A204.1 (cell line): ENCODE results near the gene ACOX1.

Experiments
- FAIRE-seq: peaks from 2 replicates; lab custom pipeline; 2012; peaks lifted over from hg19 to GRCh38; lab: Jason Lieb, UNC

ACOX1 gene

DNA sequence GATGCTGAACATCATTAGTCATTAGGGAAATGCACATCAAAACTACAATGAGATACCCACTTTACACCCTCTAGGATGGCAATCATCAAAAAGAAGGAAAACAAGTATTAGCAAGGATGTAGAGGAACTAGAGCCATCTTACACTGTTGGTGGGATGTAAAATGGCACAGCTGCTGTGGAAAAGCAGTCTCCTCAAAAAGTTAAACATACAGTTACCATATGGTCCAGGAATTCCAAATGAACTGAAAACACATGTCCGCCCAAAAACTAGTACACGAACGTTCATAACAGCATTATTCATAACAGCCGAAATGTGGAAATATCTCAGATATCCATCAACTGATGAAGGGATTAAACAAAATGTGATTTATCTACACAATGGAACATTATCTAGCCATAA is 45.2 kb downstream of the ACOX1 start:
- no peak for FAIRE-seq

DNA sequence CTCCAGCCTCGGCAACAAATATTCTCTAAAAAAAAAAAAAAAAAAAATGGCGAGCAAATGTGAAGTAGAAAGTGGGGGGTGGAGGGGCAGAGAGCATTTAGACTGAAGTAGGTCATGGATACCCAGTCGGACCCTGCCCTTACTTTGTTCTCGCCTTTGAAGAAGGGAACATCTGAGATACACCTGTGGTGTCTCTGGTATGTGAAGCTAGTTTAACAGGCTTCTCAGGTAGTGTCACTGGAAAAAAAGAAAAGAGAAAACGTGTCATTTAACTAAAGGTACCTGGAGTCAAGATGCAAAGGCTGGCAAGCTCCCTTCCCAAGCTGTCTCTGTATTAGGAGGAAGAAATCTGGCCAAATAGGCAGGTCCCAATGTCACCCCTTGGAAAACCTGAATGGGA is 46.1 kb downstream of the ACOX1 start:
- FAIRE-seq = no peak

DNA sequence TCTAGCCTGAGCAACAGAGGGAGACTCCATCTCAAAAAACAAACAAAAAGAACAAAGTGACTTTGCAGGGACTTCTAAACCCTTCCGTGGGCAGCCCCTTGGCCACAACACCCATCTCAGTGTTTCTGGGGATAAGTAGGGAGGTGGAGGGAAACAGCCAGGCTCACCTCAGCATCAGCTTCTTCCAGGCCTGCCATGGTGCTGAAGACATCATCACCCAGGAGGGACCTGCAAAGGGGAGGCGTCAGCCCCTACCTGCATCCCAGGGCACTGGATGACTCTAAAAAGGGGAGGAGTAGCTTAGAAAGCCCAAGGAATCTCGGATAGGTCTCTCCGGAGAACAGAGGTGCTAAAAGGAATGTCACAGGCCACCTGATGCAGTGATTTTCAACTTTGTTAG is 47.9 kb downstream of the ACOX1 start:
- FAIRE-seq = no peak

DNA sequence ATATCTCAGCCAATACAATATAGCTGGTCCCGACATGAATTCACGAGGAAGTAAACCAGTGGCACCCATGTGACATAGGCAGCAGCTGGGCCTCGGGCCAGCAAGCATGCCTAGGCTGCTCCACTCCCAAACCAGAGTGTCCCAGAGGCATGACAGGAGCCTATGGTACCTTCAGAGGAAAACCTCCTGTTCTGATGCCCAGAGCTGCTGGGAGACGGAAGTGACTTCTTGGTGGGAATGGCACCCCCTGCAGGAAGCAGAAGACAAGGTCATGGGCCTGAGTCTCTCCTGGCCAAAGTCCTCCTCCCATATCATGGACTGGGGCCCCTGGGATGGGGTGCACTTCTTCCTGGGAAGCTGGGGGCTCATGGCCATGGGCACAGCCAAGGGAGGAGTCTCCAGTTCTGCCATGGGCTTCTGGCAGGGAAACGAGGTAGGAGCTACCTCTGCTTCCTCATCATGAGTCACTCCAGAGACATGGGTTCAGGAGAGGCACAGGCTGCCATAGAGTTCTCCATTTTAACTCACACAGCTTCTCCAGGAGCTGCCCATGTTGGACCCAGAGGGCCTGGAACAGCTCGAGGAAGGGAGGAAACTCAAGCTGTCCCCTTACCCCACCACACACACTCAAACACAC is 51.6 kb downstream of the ACOX1 start:
- FAIRE-seq = no peak

DNA sequence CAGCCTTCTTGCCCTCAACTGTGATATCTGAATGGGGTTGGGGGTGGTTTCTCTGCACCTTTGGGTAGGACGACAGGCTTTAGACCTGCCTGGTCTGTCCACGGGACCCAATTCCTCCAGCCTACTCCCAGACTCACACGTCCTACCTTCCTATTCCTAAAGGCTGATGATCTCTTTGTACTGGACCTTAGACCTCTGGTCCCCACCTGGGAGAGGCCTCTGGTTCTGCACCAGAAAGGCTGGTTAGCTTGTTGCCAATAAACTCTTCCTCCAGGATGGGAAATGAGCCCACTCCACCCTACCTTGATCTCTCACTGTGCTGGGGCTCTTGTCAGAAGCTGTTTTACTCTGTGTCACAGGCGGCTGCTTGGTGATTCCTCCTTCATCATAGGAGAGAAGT is 52.5 kb downstream of the ACOX1 start:
- no peak for FAIRE-seq

DNA sequence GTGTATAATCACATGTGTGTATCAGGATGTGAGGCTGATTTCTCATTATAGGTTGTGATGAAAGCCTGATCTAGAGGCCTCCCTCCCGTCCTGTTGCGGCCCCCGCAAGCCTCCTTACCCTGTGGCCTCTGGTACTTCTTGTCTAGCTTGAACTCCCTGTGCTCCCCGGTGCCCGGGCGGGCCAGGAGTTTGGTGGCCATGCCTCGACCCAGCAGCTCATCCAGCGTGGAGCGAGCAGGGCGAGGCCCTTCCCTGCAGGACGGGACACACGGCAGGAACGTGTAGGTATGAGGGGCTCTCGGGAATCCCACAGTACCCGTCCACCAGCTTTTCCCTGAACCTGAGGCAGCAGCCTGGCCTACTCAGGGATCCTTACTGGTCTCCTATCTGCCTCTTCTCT is 53.1 kb downstream of the ACOX1 start:
- FAIRE-seq = no peak

DNA sequence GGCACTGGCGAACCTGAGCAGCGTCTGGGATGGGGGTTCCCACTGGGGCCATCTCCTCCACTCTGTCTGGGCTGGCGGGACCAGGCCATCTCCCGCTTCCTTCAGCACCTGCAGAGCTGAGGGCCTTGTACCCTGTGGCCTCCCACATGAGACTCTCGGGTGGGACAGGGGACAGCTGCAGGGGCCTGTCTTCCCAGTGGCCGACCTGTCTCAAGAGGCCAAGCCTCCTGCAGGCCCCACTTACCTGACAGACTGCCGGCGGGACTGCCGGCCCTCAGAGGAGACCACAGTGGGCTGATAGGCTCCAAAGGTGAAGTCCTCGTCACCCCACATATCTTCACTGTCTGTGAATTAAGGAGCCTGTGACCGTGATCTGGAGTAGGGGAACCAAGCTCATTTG is 53.9 kb downstream of the ACOX1 start:
- FAIRE-seq = no peak

DNA sequence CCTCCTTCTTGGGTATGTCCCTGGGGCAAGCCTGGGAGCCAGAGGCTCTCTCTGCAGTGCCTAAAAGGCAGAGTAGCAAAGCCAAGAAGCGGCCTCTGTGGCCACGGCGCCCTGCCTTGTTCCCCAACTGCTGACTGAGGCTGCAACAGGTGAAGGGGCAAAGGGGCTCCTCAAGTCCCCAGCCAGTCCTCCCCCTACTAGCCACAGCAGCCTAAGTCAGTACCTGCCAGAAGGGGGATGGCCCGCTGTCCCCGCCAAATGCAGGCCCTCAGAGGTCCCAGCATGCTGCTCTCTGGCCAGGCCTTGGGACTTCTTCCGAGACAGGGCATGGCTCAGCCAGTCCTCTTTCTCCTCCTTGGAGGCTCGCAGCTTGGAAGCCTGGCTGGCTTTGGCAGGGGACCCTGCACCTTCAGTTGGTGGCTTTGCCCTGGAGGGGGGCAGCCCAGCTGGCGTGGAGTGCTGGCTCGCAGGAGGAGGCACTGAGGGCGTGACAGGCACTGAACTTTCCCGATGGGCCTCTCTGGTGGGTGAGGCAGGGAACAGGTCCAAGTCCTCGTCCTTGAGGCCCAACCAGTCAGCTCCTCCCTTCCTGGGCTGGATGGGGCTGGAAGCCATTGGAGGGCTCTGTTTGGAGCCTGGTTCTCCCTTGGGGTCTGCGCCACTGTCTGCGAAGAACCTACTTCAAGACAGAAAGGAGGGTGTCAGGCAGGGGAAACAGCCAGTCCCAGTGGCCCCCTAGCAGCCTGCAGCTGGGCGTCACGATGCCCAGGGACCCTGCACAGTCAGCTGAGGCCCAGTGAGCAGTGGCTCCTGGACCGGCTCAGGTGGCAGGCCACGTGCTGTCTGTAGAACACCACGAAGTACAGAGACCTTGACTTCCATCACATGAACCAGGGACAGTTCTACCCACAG is 55.7 kb downstream of the ACOX1 start:
- no peak for FAIRE-seq

DNA sequence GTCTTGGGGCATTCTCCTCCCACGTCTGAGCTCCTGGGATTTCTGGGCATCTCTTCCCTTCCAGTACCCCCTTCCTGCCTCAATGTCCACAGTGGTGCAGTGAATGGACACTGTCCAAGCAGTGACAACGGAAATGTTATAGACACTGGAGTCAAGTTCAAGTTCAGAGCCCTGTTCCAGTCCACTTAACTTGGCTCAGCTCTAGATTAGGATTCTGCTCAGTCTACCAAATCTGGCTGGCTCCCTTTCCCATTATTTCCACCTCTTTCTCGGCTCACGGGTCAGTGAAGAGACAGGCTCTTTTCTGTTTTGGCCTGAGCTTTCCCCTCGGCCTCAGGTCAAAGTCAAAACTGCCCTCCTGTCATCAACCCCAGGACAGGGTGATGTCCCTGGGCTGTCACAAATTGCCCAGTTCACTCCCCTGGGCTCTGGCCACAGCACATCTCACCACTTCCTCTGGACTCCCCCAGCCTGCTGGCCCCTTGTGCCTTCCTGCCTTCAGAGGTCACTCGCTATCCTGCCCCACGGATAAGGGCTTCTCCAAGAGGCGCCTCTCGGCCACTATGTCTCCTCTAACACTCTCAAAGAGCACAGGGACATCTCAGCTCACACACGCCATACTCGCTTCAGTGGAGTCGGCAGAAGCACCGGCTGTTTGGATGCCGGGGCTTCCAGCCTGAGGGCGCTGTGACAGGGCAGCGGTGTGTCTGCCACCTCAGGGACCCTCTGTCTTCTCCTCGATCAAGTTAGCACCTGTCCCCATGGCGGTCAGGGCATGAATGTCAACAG is 56.6 kb downstream of the ACOX1 start:
- no peak for FAIRE-seq

DNA sequence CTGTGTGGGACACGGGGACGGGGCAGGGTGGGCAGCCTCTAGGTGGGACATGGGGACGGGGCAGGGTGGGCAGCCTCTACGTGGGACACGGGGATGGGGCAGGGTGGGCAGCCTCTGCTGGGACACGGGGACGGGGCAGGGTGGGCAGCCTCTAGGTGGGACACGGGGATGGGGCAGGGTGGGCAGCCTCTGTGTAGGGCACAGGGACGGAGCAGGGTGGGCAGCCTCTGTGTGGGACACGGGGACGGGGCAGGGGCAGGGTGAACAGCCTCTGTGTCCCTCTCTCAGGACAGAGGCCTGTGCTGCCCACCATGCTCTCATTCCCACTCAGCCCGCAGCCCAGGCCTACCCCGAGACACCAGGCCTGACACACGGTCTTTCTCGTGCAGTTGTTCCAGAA is 57.4 kb downstream of the ACOX1 start:
- FAIRE-seq = no peak

DNA sequence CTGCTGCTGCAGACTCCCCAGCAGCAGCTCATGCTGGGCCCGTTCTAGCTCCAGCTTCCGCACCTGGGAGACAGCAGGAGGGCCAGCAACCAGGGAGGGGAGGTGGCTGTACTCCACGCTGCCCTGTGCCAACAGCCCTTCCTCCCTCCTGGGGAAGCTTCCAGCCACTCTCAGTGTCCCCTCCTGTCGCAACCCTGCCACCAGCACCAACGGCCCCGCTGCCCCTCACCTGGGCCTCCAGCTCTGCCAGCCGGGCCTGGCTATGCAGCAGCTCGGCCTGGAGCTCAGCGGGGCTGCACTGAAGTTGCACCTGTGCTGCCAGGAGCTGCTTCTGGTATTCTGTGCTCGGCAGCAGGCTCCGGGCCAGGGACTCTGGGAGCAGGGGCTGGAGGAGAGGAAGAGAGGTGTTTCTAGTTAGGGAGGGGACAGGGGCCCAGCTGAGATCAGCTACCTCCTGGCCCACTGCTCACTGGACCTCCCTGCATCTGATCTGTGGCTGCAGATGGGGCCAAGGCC is 58.9 kb downstream of the ACOX1 start:
- FAIRE-seq = no peak

DNA sequence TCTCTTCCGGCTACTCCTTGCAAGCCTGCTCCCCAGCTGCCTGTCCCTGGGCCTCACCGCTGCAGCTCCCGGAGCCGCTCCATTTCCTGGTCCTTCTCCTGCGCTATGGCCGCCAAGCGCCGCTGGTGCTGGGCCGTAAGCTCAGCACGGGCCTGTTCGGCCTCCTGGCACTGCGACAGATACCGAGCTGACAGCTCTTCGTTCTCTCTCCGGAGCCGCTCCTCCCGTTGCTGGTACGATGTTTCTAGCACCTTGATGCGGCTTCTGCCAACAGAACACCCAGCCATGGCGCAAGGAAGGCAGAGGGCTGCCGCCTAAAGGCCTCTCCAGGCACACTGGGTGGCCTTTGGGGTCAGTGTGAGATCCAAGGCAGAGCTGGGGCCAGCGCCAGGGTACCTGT is 59.4 kb downstream of the ACOX1 start:
- no peak for FAIRE-seq

DNA sequence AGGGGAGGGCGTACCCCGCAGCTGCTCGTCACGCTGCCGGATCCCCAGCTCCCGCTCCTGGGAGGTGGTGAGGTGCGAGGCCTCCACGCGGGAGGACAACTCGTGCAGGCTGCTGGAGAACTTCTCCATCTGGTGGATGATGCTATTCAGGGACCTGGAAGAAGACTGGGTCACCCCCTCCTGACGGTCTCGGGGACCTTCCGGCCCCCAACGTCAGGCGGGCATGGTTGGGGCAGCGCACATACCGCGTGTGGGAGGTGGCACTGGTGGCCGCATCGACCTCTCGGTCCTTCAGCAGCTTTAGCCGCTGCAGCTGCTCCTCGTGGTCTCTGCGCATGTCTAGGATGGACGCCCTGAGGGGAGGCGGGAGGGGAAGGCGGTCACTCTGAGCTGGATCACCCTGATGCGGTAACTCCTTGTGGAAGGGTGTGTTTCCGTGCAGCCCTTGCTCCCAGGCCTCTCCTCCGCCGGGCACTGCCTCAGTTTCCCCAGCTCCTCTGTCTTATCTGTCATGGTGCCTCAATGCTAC is 61.0 kb downstream of the ACOX1 start:
- FAIRE-seq = no peak

DNA sequence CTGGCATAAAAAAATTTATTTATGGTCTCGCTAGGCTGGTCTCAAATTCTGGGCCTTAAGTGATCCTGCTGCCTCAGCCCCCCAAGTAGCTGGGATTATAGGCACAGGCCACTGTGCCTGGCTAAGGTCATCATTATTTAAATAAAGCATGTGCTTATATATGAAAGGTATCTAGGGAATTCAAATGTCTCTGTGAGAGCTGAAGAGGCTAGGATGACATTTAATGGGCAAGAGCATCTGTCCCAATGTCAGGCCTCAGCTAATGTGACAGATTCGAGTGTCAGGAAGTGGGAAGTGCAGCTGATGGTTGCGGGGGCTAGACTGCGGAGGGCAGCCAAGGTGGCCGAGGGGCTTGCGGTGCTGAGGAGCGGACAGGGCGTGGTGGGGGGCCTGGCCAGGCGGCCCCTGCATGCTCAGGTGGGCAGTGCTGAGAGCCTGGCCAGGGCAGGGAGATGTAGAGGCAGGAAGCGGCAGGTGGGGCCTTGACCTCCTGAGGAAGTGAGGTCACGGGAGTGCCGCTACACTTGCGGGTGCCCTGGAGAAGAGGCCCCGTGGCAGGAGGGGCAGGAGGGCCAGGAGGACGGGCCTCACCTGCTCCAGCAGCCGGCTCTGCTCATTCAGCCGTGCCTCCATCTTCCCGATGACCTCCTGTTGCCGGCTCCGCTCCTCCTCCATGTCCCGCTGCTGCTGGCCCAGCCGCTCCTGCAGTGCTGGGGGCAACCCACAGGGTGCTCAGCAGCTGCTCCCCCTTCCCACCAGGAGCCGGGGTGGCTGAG is 61.6 kb downstream of the ACOX1 start:
- no peak for FAIRE-seq

DNA sequence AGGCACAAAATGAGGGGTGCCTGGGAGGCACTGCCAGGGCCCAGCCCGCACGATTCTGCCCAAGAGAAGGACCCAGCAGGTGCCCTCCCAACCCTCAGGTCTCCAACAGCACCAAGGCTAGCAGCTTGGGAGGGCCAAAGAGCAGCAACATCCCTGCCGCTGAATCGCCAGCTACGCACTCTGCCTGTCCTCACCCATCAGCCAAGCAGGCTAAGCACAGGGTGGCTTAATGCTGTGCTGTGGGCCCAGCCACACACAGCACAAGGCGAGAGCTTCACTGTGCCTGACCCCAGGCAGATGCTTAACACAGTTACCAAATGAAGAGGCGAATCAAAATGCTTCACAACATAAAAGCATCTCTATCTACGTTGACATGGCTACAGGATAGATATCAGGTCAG is 63.7 kb downstream of the ACOX1 start:
- no peak for FAIRE-seq

DNA sequence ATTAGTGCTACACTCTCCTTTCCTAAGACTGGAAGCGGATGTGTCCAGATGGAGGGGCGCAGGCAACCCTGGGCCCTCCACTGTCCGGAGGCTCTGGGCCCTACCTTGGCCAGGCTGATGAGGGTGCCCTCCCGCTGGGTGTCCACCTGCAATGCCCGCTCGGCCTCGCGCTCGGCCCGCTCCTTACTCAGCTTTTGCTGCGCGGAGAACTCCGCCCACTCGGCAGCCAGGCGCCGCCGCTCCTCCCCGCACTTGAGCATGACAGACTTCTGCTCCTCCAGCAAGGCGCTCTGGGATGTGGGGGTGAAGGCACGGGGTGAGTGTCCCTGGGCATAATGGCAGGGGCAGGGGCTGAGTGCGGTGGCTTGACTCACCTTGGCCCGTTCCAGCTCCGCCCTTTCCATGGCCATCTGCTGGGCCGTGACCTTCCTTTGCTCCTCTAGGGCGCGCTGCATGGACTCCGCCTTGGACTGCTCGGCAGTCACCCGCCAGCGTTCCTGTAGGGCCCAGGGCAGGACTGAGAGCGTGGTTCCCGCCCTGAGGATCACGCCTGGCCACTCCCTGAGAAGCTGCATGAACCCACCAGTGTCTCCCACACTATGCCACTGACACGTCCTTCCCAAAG is 64.2 kb downstream of the ACOX1 start:
- no peak for FAIRE-seq

DNA sequence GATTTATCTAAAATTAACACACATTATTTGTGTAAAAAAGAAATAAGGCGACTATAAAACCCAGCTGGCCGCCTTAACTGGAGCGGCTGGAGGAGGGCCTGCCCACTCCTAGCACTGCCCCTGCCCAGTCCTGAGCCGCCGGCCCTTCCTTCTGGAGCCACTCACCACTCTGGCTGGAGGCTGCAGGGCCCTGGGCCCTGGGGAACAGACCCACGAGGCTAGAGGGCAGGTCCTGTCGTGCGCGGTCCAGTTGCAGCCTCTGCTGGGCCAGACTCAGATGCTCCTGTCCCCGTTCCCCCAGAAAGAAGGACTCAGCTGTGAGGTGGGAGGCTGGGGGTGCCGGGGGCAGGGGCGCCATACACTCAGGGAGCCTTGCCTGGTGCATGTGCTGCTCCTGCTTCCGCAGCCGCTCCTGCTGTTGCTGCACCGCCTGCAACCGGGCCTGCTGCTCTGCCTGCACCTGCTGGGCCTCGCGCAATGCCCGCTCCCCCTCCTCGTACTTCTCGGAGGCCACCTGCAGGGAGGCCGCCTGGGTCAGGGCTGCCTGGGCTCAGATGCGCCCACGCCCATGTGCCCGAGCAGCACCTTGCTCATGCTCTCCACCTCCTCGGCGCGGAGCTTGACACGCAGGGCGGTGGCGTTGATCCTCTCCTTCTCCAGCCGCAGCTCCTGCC is 65.3 kb downstream of the ACOX1 start:
- FAIRE-seq = no peak

DNA sequence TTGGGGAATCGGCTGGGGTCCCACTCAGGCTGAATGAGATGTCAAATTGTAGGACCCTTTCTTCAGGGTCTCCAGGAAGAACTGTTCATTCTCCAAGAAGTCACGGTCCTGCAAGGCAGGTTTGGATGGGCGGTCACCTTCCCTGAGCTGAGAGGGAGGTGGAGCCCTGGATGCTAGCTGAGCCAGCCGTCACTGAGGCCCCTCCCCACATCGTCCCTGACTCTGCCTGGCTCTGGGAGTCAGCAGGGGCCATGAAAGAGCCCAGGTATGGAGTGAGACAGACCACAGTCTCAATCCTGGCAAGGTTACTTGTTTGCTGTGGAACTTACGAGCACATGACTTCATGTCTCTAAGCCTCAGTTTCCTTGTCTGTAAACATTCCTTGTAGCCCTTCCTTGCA is 68.3 kb downstream of the ACOX1 start:
- FAIRE-seq = no peak

DNA sequence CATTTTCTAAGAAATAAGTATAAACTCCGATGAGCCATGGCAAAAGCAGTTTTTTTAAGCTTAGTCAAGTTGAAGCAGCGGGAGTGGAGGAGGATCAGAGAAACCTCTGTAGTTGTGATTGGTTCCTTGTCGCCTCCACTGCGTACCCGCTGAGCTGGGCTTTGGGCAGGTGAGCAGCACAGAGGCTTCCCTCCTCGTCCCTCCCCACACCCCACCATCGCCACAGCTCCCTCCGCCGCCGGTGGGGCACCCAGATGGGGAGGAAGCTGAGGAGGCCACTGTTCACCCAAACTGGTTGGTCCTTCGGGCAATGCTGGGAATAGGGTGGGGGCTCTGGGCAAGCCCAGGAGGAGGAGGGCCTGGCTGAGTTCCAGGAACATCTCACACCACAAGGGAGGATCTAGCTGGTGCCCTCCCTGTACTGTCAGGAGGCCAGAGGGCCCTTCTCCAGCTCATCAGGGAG is 69.1 kb downstream of the ACOX1 start:
- FAIRE-seq = no peak

DNA sequence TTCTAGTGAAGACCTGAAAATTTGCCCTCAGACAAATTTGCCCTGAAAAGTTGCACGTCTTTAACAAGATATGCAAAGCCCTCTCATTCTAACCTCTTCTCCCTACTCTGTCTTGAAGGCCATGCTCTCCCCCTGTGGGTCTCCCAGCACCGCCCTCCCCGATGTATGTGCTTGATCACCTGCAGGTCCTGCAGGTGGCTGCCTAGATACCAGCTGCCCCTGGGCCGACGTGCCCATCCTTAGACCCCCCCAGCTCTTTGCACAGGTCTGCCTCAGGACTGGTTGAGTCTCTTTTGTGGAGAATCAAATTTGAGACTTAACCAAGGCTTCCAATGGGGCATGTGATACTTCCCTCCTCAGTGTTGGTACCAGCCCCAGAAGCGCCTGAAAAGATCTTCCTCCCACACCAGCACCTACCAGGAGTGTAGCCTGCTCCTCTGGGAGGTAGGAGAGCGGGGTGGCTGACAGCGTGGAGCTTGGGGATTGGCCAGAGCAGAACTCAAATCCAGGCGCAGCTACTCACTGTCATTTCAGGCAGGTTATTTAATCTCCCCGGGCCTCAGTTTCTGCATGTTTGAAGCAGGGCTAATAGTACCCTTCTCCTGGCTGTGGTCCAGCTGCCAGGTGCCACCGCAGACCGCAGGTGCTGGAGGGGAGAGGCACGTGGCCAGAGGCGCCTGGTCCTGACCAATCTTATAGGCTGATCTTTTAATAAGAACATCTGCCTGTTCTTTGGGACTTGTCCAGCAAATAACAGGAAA is 69.7 kb downstream of the ACOX1 start:
- FAIRE-seq = no peak
